GM19240 (cell line): ENCODE data around the gene SEC11A.
"Not testable (repeated sequence)": the region's sequence is repeated elsewhere in the genome, so short reads cannot be mapped to it uniquely, and the experiment has no call there.

ENCODE experiments used
- DNase-seq: peaks from one replicate; pipeline ENCODE4 v3.0.0; 2011; ENCODE audit warnings: low spot score; ENCODE audit not compliant: insufficient read length

SEC11A gene

DNA sequence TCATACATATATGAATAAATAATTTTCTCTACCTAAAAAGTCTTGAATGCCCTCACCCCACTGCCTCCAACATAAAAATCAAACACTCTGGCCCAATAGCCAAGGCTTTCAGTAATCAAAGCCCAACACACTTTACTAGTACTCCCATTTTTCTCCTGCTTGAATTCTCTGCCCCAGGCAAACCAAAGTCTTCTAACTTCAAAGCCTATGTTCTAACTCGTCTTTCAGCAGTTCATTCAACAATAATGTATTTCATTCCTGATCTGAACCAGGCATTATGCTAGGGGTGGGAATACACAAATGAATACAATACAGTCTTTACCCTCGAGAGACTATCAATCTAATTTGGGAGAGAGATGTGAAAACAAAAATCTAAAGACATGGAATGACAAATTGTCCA, 21.1 kb upstream of the SEC11A start:
- DNase-seq, result no peak

DNA sequence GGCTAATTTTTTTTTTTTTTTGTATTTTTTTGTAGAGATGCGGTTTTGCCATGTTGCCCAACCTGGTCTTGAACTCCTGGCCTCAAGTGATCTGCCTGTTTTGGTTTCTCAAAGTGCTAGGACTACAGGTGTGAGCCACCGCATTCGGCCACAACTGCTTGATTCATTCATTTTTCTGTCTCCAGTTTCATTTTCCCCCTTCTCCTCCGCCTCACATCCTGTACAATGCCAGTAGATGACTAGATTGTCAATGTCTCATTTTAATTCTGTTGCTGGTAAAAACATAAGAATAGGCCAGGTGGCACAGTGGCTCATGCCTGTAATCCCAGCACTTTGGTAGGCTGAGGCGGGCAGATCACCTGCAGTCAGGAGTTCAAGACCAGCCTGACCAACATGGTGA, 20.4 kb upstream of the SEC11A start:
- DNase-seq, result peak; percentile 35

DNA sequence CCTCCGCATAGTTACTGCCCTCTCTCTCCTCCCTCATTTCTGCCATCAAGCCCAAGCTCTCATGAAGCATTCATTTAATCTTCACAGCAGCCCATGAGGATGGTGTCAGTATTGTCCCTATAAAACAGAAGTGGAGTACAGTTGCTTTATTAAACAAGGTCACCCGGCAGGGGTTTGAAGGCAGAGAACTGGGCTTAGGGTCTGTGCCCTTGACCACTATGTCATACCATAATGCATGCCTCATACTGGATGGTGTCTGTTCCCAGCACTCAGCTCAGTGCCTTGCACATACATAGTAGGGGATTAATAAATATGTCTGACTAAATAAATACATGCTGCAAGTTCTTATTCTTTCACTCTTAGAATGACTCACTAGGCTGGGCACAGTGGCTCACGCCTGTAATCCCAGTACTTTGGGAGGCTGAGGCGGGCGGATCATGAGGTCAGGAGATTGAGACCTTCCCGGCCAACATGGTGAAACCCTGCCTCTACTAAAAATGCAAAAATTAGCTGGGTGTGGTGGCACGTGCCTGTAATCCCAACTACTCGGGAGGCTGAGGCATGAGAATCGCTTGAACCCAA, 19.6 kb upstream of the SEC11A start:
- DNase-seq, result not testable (repeated sequence)

DNA sequence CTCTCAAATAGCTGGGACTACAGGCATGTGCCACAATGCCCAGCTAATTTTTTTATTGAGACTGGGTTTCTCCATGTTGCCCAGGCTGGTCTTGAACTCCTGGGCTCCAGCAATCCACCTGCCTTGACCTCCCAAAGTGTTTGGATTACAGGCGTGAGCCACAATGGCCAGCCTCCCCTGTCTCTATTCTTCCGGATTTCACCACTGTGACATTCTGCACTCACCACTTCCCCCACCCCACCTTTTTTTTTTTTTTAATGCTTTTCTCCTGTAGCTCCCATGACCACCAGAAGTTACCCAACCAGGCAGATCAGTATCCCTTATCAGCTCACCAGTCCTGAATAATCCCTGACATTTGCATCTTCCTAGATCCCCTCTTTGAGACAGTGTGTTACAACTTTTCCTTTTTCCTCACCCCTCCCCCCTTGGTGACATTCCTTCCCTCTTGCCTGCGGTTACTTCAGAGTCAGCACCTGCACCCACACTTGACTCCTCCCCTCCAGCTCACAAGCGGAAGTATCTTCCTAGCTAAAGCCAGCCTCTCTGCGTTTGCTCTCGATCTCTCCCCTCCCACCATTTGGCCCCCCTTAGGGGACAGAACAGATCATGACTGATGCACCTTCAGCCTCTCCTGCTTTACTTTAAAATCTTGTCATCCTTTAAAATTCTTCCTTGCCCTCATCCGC, 19.0 kb upstream of the SEC11A start:
- no peak for DNase-seq

DNA sequence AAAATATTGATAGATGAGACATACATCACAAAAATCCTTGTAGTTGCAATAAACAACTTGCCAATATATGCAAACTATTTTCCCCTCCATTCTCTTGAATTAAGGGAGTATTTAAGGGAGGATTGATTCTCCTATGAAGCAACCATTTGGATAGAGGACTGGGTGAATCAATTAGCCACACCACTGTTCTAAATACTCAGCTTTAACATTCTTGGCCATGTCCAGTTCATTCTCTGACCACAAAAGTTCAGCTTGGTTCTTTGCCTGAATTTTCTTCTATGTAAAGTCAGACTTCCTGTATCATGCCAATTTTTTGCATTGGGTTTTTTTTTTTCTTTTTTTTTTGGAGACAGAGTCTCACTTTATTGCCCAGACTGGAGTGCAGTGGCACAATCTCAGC, 15.8 kb upstream of the SEC11A start:
- DNase-seq, result no peak

DNA sequence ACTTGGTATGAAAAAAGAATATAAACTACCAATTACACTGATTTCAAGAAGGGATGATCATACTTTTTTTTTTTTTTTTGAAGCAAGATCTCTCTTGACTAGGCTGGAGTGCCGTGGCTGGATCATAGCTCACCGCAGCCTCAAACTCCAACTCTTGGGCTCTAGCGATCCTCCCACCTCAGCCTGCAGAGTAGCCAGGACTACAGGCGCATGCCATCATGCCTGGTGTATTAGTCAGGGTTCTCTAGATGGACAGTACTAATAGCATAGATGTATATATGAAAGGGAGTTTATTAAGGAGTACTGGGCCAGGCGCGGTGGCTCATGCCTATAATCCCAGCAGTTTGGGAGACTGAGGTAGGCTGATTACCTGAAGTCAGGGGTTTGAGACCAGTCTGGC, 11.5 kb upstream of the SEC11A start:
- DNase-seq, result no peak

DNA sequence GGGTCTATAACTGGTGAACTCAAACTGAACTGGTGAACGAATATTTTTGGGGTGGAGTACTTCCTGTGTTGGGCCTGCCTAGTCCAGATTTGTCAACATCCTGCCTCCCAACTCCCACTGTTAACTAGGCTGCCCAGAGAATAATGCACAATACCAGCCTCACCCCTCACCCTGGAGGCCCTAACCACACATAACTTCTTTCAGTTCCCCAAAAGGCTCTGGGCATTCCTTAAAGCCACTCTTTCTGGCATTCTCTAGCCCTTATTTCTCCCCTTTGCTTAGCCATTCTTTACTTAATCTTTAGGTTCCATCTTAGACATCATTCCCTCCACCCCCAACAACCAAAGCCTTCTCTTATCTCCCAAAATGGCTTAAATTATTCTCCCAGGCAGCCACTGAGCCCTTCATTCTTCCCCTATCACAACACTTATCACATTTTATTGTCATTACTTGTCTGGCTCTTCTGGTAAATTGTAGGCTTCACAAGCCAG, 9.1 kb upstream of the SEC11A start:
- DNase-seq, result no peak

DNA sequence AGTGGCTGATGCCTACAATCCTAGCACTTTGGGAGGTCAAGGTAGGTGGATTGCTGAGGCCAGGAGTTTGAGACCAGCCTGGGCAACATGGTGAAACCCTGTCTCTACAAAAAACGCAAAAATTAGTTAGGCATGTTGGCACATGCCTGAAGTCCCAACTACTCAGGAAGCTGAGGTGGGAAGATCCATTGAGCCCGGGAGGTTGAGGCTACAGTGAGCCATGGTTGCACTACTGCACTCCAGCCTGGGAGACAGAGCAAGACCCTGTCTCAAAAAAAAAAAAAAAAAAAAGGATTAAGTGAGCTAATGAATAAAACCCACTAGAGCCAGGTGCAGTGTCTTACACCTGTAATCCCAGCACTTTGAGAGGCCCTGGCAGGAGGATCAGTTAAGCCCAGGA, 6.7 kb upstream of the SEC11A start:
- DNase-seq, result no peak

DNA sequence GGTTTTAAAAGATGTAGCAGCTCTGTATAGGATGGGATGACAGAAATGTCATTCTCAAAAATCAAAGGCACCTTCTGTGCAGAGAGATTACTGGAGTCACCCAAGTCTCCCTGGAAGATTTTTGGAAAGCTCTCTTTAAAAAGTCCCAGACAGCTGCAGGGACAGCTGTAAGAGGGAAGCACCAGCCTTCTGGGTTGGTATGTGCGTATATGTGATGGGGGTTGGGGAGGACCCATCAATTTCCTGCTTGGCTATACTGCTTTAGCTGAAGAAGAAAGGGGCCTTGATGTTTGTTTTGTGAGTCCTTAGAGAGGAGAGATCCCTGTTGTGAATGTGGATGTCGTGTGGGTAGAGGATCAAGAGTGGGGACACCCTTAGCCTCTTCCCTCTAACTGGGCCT, 5.4 kb upstream of the SEC11A start:
- no peak for DNase-seq

DNA sequence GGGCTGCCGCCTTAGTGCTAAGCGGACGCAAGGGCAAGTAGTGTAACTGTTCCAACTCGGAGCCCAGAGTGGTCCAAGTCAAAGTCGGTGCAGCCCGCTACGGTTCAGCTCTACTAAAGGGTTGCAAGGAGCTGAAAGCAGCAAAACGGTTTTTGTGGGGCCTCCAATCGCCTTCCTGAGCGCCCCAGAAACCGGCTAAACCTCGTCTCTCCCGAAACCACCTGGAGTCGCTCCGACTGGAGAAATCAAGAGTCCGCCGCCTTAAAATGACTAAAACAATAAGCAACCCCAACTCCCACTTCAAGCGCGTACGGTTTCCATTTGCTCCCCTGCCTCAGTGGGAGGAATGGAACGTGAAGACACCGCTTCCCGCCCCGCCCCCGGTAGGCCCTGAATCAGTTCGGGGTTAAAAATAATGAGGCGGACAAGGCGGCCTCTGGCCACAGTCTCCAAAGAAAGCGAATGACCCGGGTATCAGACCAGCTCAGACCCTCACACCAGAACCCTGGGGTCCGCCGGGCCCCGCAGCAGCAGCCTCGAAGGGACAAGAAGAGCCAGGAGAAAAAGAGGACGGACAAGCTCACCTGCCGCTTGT, 401 bp downstream of the SEC11A start:
- no peak for DNase-seq

DNA sequence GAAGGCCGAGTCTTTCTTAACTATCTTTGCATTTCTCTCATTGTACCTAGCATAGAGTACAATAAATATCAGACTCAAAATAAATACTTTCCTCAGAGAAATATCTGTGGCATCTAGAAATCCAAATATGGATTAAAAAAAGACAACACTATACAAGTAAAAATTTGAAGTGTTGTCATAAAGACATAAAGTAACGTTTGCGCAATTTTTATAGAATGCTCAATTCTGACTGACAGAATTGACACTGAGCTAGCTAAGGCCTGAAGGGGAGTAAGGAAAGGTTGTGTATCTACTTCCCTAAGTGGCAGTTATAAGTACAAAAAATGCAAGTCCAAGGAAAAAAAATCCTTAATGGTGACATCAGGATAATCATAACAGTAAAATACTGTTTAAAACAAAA, 1.1 kb downstream of the SEC11A start:
- DNase-seq, result no peak

DNA sequence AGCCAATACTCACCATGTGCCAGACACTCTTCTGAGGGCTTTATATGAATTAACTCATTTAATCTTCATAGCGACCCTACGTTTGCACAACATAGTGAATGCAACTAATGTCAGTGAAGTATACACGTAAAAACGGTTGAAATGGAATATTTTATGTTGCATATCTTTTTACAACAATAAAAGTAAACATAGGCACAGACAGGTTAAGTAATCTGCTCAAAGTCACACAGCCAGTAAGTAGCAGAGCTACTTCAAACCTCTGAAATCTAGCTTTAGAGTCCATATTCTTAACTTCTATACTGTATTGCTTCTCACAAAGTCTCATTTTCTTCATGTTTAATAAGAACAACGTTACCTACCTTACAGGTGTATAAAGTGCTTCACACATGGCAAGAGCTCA, 1.6 kb downstream of the SEC11A start:
- no peak for DNase-seq

DNA sequence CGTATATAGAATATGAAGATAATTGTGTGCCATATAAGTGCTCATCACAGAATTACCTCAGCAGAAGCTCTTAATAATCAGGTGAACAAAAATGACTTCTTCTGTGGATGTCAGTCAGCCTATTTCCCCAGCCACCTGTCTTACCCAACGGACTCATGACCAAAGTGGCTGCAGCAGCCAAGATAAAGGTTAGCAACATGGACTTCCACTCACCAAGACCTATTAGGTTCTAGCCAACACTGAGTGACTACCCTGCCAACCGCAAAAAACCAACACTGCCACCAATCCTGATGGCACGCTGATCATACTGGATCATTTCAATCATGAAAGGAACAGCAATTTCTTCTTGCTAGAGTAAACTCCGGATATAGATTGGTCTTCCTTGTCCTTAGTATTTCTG, 12.1 kb downstream of the SEC11A start:
- no peak for DNase-seq

DNA sequence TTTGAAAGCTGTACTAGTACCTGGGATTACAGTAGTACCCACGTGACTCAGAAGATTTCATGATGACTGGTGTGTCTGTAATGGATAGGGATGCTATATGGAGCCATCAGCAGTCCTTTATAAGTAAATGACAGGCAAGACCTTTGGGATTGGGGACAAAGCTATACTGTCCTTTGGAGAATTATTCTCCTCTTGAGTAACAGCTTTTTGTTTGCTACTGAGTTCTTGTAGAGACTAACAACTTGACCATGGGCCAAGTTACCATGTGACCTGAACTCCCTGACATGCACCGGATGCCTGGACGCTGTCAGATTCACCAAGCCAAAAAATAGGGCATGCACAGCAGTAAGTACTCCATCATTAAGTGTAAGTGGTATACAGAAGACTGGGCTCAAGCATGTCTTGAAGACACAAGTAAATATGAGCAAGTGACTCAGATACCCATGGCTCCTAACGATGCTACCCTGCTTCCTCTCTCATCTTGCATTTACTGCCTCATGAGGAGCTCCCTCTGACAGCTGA, 12.9 kb downstream of the SEC11A start:
- no peak for DNase-seq

DNA sequence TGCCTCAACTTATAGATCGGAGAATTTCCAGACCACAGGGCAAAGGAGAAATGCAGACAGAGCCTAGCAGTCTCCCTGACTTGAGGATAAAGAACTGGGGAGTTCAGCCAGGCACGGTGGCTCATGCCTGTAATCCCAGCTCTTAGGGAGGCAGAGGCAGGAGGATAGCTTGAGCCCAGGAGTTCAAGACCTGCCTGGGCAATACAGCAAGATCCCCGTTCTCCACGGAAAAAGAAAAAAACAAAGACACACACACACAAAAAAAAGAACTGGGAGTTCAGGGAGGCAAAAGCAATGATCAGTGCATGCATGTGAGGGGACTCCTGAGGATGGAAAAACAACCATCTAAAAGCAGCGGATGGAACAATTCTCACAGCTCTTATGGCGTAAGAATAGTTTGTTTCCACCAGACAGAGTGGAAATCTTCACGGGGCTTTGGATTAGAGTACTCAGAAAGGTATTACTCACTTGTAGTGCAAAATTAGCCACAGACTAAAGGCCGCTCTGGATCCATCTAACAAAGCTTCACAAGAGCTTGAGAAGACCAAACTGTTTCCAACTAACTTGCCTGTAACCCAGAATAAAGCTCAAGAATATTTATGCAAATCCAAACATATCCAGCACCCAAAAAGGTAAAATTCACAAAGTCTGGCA, 16.3 kb downstream of the SEC11A start:
- no peak for DNase-seq

DNA sequence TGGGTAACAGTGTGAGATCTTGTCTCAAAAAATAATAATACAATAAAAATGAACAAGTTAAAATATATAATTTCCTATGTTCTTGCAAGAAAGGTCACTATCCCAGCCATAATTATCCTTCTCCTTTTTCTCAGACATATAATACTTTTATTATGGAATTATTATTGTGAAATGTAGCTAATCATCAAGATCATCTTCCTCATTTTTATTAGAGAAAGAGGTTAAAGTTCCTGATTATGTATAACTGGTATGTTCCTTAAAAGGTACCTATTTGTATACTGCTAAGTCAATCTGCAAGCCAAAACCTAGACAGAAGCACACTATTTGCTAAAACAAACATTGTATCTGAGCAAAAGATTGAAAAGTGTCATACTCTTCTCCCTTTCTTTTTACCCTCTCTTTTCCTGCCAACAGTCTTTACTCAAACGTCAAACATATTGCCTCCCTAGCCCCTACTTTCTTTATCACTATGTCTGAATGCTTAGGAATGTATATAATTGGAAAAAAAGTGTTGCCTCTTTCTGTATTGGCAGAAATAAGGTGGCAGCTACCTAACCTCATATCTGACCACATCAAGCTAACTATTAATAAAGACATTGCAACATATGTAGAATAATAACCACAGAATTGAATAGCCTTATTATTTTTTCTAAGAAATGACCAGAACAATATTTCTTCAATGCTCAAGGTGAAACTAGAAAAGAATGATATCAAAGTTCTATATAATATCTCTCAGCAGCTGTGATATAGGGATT, 18.5 kb downstream of the SEC11A start:
- DNase-seq, result no peak

DNA sequence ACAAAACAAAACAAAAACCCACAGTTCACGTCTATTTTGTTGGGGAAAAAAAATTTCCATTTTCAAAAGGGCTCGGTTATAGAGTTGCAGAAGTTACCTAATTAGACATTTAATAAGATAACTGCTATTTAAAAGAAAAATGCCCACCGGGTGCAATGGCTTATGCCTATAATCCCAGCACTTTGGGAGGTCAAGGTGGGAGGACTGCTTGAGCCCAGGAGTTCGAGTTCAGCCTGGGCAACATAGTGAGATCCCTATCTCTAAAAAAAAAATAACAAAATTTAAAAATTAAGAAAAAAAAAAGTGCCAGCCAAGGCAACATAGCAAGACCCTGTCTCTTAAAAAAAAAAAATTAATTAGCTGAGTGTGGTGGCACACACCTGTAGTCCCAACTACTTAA, 19.2 kb downstream of the SEC11A start:
- no peak for DNase-seq

DNA sequence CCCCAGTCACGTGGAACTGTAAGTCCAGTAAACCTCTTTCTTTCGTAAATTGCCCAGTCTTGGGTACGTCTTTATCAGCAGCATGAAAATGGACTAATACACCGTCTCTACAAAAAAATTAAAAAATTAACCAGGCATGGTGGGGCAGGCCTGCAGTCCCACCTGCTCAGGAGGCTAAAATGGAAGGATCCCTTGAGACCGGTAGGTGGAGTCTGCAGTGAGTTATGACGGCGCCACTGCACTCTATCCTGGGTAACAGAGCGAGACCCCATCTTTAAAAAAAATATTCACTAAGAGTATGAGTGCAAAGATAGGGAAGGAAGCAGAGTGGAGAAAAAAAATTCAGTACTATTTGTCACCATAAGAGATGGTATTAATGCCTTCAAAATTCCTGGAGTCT, 25.6 kb downstream of the SEC11A start:
- no peak for DNase-seq

DNA sequence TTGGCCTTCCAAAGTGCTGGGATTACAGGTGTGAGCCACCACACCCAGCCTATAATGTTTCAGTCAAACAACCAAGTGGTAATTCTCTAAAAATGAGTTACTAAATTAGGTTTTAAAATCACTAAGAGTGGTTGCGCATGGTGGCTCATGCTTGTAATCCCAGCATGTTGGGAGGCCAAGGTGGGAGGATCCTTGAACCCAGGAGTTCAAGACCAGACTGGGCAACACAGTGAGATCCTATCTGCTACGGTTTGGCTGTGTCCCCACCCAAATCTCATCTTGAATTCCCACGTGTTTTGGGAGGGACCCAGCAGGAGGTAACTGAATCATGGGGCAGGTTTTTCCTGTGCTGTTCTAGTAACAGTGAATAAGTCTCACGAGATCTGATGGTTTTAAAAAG, 26.1 kb downstream of the SEC11A start:
- no peak for DNase-seq

DNA sequence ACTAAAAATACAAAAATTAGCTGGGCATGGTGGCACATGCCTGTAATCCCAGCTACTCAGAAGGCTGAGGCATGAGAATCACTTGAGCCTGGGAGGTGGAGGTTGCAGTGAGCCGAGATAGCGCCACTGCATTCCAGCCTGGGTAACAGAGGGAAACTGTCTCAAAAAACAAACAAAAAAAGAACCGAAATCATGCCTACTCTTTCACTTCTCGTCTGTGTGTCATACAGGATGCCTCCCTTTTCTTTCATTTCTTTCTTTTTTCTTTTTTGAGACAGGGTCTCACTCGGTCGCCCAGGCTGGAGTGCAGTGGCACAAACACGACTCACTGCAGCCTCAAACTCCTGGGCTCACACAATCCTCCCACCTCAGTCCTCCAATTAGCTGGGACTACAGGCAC, 29.5 kb downstream of the SEC11A start:
- DNase-seq, result not testable (repeated sequence)

DNA sequence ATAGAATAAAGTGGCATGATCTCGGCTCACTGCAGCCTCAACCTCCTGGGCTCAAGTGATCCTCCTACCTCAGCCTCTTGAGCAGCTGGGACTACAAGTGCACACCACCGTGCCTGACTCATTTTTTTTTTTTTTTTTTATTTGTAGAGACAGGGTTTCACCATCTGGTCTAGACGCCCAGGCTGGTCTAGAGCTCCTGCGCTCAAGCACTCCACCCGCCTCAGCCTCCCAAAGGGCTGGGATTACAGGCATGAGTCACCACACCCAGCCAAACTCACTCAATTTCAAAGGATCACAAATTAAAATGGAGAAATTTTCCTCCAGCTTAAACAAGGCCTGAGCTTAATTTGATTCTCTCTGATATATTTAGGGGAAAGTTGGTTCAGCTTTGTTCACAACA, 30.6 kb downstream of the SEC11A start:
- DNase-seq, result no peak

DNA sequence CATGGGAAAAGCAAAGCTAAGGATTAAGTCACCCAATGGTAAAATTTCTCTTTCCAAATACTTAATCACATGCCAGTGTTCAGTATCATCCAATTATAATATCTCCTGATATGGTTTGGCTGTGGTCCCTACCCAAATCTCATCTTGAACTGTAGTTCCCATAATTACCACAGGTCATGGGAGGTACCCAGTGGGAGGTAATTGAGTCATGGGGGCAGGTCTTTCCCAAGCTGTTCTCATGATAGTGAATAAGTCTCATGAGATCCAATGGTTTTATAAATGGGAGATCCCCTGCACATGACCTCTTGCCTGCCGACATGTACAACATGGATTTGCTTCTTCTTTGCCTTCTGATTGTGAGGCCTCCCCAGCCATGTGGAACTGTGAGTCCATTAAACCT, 31.8 kb downstream of the SEC11A start:
- DNase-seq, result no peak
